ENCODE data around the gene IQCK.

The IQCK gene

GRCh38 chr16:19808061-19808641, 90.1 kb downstream of the IQCK start:
- TF ChIP-seq CTCF (IDR thresholded peaks at IDR 0.05; ENCODE audit: control insufficient read depth, extremely low read depth, insufficient read depth), result no peak
- no peak overlapping the region for H3K4me3 ChIP-seq (ENCODE audit: low read depth, low read length)
- DNase-seq (ENCODE audit: low read depth), result no peak

DNA sequence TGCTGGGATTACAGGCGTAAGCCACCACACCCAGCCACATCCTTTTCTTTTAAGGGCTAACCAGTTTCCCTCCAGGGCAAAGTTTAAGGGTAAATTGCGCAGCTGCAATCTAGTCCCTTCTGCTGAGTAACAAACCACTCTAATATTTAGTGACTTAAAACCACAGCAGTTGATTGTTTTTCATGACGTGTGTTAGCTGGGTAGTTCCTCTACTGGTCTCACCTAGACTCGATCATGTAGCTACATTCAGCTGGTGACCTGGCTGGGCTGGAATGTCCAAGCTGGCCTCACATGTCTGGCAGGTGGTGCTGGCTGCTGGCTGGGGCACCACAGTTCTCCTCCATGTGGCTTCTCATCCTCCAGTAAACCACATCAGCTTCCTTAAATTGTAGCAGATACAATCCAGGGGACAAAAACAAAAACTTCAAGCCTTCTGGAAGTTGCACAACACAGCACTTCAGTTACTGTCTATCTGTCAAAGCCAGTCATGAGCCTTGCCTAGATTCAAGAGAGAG, 91.1 kb downstream of the IQCK start:
- H3K4me3 ChIP-seq (ENCODE audit: low read depth, low read length), result no peak overlapping the region
- TF ChIP-seq CTCF (IDR thresholded peaks at IDR 0.05; ENCODE audit: control insufficient read depth, extremely low read depth, insufficient read depth), result no peak
- DNase-seq (ENCODE audit: low read depth), result no peak

- TF ChIP-seq CTCF (IDR thresholded peaks at IDR 0.05; ENCODE audit: control insufficient read depth, extremely low read depth, insufficient read depth), result no peak
- no peak overlapping the region for H3K4me3 ChIP-seq (ENCODE audit: low read depth, low read length)
- no peak for DNase-seq (ENCODE audit: low read depth)
Observed at GRCh38 chr16:19809693-19810092, 91.6 kb downstream of the IQCK start.

DNA sequence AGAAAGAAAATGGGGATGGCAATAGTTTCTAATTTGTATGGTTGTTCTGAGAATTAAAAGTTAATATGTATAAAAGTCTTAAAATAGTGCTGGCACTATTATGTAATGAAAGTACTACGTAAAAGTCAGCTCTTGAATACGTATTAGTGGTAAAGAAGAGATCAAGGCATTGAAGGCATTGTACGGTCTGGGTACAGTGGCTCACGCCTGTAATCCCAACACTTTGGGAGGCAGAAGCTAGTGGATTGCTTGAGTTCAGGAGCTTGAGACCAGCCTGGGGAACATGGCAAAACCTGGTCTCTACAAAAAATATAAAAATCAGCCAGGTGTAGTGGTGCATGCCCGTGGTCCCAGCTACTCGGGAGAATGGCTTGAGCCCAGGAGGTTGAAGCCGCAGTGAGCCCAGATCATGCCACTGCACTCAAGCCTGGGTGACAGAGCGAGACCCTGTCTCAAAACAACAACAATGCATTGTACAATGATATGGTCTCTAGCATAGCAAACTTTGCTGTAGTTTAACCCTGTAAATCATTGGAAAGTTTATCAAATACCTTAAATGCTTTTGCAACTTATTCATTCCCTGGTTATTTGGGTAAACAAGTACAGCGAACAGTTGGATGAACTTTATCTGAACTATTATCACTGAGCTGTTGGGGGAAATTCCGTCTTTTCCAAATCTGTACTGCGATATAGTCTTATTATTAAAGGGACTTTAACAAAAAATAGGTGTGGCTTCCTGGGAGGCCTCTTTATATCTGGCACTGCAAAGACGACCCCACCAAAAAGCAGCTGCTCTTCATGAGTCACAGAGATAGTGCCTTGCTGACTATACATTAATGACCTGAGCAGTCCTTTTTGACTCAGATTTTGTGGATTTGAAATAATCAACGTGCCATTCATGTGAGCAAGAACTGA, 93.0 kb downstream of the IQCK start:
- no peak overlapping the region for H3K4me3 ChIP-seq (ENCODE audit: low read depth, low read length)
- DNase-seq (ENCODE audit: low read depth), result no peak

GRCh38 chr16:19812986-19813385, 94.9 kb downstream of the IQCK start:
- H3K4me3 ChIP-seq (ENCODE audit: low read depth, low read length), result no peak overlapping the region
- DNase-seq (ENCODE audit: low read depth), result no peak
- no peak for TF ChIP-seq CTCF (IDR thresholded peaks at IDR 0.05; ENCODE audit: control insufficient read depth, extremely low read depth, insufficient read depth)

More for the DNA sequence above, 93.0 kb downstream of the IQCK start:
- TF ChIP-seq CTCF (IDR thresholded peaks at IDR 0.05; ENCODE audit: control insufficient read depth, extremely low read depth, insufficient read depth), result no peak

DNA sequence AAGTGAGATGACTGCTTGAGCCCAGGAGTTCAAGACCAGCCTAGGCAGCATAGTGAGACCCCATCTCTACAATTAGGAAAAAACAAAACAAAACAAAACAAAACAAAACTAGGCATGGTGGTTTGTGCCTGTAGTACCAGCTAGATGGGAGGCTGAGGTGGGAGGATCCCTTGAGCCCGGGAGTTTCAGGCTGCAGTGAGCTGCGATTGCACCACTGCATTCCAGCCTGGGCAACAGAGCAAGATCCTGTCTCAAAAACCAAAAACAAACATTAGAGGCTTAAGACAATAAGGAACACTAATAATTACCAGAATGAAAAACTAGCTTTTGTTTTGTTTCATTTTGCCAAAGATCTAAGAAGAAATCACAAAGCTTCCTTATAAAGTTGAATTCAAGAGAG, 97.3 kb downstream of the IQCK start:
- H3K4me3 ChIP-seq (ENCODE audit: low read depth, low read length), result no peak overlapping the region
- DNase-seq (ENCODE audit: low read depth), result no peak
- no peak for TF ChIP-seq CTCF (IDR thresholded peaks at IDR 0.05; ENCODE audit: control insufficient read depth, extremely low read depth, insufficient read depth)

Measured in LNCaP clone FGC (cell line).